HG03342 (cell line): ENCODE results near the gene GUCY1A1.
A peak's percentile ranks its signal among the peaks of the same experiment; 100 is the strongest.

Source experiments
- ATAC-seq: cut with Tn5 transposase; IDR thresholded peaks from one replicate; pipeline ENCODE4 v1.9.1; 2021; ENCODE audit warnings: mild to moderate bottlenecking, moderate library complexity; ENCODE audit not compliant: unreplicated experiment

The GUCY1A1 gene

GRCh38 chr4:155724731-155725130 is 58.1 kb downstream of the GUCY1A1 start:
- ATAC-seq: no peak

DNA sequence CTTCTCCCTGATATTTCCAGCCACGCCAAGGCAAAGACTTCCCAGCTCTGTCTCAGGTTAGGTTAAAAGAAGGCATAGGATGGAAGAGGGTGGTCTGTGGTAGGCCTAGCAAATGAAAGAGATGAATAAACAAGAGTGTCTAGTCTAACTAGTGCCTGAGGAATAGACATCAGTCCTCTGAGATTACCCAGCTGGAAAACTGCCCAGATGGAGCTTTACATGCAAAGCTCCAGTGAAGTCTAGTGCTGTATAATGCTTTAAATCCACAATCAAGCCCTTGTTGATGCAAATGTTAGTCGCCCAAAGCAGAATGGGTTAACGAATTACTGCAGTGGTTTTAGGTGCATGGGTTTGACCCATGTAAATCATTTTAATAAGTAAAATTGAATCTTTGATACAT is 67.4 kb downstream of the GUCY1A1 start:
- no peak for ATAC-seq

- ATAC-seq: no peak
These were observed 68.3 kb downstream of the GUCY1A1 start for GRCh38 chr4:155734951-155735350.

DNA sequence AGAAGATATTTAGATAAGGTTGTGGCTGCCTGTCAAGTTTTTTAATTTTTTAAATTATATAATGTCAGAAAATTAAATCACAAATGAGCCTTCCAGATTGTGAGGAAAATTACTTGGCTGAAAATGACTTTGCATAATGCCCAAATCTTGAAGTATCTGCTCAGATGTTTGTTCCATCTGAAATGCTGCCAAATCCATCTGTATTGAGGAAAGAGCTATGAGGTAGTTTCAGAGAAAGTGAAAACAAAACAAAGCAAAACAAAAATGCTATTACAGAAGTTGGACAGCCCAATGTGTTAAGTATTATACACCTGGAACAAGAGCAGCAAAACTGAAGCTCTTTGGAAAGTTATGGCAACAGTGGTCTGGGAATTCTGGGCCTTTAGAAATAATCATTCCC is 68.8 kb downstream of the GUCY1A1 start:
- ATAC-seq: no peak

DNA sequence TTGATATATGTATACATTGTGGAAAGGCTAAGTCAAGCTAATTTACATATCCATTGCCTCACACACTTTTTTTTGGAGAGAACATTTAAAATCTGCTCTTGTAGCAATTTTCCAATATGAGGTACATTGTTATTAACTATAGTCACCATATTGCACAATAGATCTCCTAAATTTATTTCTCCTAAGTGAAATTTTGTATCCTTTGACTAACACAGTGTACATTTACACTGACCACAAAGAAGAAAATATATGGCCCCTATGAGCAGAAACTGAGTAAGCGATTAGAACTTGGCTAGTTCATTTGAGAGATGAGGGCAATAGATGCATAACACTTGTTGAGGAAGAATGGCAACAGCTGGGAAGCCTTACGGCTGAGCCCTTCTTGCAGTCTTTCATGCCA is 71.9 kb downstream of the GUCY1A1 start:
- ATAC-seq: no peak

DNA sequence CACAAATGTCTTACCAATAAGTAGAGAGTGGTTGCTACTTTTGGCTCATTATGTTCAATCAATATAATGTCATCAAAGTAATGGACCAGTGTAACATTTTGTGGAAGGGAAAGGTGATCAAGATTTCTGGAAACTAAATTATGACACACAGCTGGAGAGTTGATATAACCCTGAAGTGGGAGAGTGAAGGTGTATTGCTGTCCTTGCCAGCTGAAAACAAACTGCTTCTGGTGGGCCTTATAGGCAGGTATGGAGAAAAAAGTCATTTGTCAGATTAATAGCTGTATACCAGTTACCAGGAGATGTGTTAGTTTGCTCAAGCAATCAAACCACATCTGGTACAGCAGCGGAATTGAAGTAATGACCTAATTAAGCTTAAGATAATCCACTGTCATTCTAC is 74.9 kb downstream of the GUCY1A1 start:
- ATAC-seq: no peak

DNA sequence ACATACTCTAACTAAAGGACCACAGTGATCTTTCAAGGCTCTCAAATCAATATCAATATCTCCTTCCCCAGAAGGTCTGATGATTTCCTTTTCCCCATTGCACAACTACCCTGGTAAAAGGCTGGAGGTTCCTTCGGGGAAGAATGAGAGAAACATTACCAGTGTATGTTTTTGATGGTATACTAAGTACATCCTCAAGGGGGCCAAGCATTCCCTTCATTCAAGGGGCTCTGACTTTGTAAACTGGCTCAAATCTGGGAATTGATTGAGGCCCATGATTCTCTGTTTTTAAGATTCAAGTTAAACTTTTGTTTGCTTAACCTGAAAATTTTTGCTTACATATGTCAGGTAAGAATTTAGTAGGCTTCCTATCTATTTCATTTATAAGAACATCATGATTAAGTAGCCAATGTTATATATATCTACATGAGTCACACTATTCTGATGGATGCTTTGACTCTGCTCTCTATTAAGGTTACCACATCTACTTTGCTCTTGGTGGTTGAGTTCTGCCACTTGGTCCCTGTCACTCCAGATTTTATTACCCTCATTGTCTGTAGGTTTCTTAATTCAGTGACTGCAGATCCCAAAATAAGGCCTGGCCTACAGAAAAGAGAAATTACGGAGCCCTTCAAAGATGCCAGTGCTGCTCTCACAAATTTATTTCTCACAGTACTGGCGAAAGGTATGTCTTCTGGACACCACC is 75.8 kb downstream of the GUCY1A1 start:
- ATAC-seq: no peak

GRCh38 chr4:155745984-155746383 is 79.3 kb downstream of the GUCY1A1 start:
- no peak for ATAC-seq

DNA sequence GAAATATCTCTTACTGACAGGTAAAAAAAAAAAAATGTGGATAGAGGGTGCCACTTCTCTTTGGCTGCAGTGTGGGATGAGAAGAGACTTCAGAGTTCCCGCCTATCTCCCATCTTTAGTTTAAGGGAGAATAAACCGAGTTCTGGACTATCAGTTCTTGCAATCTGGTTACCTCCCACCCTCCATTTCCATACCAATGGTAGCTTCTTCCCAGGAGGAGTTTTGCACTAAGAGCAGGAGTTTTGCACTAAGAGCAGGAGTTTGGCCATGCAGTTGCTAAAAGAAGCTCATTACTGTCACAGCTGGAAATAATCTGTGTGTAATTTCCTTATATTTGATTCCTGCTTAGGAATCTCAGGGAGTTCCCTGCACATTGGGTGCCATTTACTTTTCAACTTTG is 81.4 kb downstream of the GUCY1A1 start:
- ATAC-seq: no peak

DNA sequence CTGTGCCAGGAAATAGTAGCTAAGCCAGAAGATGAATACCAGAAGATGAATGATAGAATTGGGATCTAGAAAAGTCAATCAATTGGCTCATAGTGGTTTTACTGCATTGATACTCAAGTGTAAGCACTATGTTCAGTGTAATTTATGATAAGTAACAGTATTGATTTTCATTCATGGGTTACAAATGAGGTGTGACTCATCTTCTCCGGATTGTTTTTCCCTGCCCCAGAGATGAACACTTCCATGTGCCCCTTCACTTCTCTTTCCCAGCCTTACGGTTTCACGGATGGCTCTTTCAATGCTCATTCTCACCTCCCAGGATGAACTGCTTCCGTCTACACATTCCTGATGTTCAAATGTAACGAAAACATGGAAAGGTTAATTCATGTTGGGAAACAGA is 82.4 kb downstream of the GUCY1A1 start:
- ATAC-seq: no peak

- ATAC-seq: no peak
These were observed 84.9 kb downstream of the GUCY1A1 start for GRCh38 chr4:155751569-155751968.

GRCh38 chr4:155757745-155758265 is 91.2 kb downstream of the GUCY1A1 start:
- ATAC-seq: no peak

GRCh38 chr4:155758481-155759371 is 92.1 kb downstream of the GUCY1A1 start, which contains the start of gene GUCY1B1:
Gene GUCY1B1, plus strand, starts transcription at chr4:155759021. Its CDS starts 120 bp downstream, at chr4:155759141.
- peak; percentile 97 for ATAC-seq

GRCh38 chr4:155759372-155760252 is 93.0 kb downstream of the GUCY1A1 start:
- ATAC-seq: peak; percentile 20

DNA sequence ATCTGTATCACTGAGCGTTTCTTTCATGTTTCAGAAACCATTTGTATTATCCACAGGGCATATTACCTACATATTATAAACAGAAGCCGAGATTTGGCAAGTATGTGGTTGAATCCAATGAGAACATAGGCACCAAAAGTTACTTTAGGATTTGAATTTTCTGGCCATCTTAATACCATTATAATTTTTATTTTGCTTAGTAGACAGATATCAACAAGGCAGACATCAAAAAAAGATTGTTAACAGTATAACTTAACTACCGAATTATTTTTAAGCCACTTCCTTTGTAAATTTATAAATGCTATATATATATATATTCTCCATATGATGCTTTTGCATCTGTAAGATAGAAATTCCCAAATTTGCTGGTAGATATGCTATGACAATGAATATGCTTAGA is 94.4 kb downstream of the GUCY1A1 start:
- no peak for ATAC-seq

GRCh38 chr4:155761916-155762315 is 95.3 kb downstream of the GUCY1A1 start:
- ATAC-seq: no peak

DNA sequence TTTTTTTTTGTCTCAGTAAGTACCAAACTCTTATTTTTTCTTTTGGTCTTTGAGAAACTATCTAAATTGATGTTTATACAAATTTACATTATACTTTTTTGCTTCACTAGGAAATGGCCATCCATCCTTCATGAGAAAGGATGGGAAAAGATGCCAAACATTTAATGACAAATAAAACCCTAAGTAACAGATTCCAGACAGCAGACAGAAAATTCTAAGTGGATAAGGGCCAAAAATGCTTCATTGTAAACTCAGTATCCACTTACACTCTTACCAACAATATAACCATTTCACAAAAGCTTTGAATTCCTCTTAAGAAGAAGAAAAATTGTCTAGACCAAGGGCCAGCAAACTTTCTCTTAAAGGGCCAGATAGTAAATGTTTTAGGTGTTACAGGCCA is 95.7 kb downstream of the GUCY1A1 start:
- no peak for ATAC-seq

DNA sequence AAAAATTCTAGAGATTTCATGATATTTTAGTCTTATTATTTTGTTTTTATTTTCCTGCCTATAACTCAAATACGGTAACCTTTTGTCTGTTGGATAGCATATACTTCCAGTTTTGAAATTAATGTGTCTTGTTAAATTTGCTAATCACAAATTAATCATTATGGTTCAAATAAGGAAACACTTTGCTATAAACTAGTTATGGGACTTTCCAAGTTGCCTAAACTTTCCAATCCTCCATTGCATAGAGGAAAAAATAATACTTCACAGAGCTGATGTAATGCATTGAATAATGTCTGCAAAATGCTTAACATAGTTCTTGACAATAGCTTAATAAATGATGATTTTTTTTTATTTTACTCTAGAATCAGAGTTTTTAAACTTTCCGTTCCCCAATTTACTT is 96.9 kb downstream of the GUCY1A1 start:
- no peak for ATAC-seq

GRCh38 chr4:155765149-155765548 is 98.5 kb downstream of the GUCY1A1 start:
- ATAC-seq: no peak

DNA sequence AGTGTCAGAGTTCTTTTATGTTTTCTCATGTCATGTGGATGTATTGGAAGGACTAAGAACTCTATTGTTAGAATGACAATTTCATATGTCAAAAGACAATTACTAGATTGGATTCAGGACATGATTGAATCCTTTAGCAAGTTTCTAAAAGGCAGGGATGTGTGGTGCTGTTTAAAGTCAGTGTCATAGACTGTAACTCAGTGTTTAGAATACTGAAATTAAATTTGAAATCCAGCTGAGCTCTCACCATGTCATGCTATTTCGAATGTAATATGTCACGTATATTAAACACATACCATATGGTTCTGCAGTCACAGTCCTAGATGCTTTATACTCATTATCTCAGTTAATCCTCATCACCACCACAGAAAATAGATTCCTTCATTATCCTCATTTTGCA is 100.0 kb downstream of the GUCY1A1 start:
- ATAC-seq: no peak

DNA sequence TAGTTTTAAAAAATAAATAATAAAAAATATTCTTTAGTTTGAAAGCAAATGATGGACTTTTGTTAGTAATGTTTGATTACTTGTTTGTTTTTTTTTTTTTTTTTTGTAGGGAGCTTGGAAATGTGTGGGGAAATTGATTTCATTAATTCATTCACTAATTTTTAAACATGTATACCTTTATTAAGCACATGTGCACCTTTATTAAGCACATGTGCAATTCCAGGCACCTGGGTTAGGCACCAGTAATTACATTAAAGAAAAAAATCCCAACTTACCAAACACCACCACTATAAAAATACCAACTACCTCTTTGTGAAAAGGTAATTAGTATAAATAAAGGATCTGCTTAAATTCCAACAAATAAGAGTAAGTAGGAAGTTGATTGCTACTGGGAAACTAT is 101.7 kb downstream of the GUCY1A1 start:
- ATAC-seq: no peak
